Left kidney (tissue), 2 donors: ENCODE measurements around the gene HES1. TPM values are rescaled to one million over a fixed set of nuclear protein-coding genes. Genes with fewer than 3 reads are reported as not detected.
"Not testable (repeated sequence)": the region's sequence is repeated elsewhere in the genome, so short reads cannot be mapped to it uniquely, and the experiment has no call there.

Experiments used
- DNase-seq: peaks from one replicate; pipeline ENCODE4 v3.0.0-alpha.2; 2013
- polyA plus RNA-seq: library from polyadenylated mRNA; unstranded; fragments of 120-200 nt; gene quantifications from one replicate; pipeline ENCODE4 v1.2.1, GENCODE V29; 2013; ENCODE audit not compliant: insufficient read length

Gene HES1
- polyA plus RNA-seq, 1 donor: 65.2 TPM

DNA sequence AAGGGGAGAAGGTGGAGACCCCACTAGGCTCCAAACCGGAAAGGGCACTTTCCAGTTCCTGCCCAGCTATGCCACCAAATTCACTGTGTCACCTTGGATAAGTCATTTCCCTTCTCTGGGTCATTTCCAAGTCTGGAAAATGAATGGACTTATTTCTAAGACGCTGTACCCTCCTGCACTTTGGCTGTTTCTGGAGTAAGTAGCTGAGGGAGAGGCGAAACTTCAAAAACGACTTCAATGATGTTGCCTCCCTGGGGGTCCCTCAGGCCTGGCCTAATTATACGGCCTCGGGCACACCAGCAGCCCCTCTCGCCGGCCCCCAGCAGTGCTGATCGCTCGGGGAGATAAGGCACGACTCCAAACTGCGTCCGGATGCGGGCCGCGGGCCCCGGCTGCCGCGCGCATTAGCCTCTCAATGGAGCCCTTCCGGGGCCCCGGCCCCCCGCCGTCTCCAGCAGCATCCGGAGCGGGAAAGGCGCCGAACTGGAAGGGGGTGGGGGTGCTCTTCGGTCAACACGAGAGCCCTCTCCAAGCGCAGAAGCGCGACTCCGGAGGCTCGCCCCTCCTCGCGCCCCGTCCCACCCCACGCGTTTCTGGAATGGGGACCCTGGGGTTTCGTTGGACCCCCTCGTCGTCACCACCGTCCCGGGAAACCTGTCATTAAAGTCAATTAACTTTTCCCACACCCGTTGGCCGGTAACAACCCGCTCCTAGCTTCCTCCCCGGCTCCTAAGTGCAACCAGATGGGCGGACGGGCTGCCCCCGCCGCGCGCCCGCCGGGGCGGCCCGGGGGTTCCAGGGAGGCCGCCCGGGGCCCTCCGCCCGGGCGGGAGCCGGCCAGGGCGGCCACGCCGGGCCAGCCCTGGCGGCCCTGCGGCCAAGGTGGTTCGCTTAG, 4.8 kb downstream of the HES1 start:
- DNase-seq: no peak

GRCh38 chr3:194141415-194142155, 5.6 kb downstream of the HES1 start:
- DNase-seq: peak; percentile 80

DNA sequence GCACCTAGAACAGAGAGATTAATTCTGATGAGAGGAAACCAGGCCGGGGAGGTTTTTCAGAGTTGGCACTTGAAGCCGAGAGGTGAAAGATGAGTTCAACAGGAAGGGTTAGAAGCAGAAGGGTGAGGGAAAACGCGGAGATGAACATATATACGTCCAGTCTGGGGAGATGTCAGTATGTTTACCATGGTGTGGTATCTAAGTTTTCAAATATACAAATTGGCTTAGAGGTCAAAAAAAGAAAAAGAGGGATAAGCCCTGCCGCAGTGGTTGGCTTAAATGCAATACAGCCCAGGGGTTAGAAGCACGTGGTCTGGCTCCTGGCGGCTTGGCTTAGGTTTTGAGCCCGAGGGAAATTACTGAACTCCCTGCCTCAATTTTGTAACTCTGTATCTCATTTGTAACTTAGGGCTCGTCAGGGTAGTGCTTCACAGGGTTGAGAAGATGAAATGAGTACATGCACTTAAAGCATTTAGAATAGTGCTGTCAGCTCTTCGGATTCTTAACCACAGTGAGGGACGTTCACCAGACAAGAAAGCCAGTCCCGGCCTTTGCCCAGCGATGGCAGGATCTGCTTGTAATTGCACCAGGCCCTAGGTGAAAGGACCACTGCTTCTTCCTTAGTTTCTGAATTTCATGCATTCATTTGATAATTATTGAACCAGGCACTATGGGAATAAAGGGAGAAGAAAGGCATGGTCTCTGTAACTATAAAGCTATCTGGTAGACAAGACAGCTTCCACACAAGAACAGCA, 6.4 kb downstream of the HES1 start:
- DNase-seq: no peak

DNA sequence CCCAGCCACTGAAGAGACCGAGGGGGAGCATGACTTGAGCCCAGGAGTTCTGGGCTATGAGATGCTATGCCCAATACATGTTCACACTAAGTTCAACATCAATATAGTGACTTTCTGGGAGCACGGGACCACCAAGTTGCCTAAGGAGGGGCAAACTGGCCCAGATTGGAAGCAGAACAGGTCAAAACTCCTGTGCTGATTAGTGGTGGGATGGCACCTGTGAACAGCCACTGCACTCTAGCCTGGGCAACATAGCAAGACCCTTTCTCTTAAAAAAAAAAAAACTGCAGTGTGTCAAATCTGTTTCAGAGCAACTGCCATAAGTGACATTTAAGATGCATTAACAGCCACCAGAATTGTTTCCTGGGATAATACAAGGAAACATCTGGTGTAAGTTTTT, 9.8 kb downstream of the HES1 start:
- no peak for DNase-seq

- no peak for DNase-seq
Measured at GRCh38 chr3:194147679-194148078, 11.7 kb downstream of the HES1 start.

- no peak for DNase-seq
Measured at GRCh38 chr3:194148383-194148782, 12.4 kb downstream of the HES1 start.

DNA sequence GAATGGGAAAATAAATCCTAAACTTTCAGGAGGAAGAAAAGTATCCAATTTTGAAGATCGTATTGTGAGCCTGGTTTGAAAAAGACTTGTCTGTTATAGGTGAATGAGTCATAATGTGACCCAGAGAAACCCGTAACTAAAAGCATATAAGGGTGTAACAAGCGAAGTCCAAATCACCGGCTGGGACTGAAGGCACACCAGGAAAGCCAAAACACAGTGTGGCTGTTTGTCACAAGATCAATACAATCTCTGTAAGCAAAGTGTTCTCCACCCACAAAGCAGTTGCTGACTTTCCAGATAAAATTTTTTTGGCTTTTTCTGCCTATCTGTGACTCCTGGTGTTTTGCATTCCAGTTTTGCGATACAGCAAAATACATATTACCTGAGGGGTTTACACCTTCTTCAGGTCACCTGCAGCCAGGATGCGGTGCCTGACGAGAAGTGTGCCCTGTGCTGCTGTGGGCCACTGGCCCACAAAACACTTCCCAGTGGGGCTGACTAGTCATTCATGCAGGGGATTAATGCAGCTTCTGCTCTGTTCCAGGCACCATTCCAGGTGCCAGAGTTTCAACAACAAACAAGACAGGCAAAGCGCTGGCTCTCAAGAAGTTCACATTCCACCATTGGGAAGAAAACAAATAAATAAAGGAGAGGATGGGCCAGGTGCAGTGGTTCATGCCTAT, 14.4 kb downstream of the HES1 start:
- no peak for DNase-seq

- DNase-seq: not testable (repeated sequence)
Measured at GRCh38 chr3:194150935-194151302, 15.0 kb downstream of the HES1 start.

DNA sequence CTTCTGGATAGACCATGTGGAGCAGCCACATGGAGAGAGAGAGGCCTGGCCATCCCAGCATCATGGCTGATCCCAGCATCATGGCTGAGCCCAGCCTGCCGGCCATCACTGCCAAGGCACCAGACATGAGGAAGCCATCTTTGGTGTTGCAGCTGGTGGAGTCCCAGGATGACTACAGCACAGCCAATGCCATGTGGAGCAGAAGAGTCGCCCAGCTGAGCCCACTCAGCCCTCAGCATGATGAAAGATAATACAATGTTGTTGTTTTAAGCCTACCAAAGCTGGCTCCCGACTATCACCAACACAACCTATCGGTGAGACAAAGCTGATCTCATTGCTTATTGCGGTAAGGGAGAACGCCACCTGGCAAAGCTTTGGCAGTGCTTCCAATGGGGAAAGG, 18.4 kb downstream of the HES1 start:
- DNase-seq: no peak

- no peak for DNase-seq
Measured at GRCh38 chr3:194156095-194156494, 20.1 kb downstream of the HES1 start.

GRCh38 chr3:194158942-194159439, 23.0 kb downstream of the HES1 start:
- DNase-seq: no peak

GRCh38 chr3:194160158-194160557, 24.2 kb downstream of the HES1 start:
- DNase-seq: no peak

DNA sequence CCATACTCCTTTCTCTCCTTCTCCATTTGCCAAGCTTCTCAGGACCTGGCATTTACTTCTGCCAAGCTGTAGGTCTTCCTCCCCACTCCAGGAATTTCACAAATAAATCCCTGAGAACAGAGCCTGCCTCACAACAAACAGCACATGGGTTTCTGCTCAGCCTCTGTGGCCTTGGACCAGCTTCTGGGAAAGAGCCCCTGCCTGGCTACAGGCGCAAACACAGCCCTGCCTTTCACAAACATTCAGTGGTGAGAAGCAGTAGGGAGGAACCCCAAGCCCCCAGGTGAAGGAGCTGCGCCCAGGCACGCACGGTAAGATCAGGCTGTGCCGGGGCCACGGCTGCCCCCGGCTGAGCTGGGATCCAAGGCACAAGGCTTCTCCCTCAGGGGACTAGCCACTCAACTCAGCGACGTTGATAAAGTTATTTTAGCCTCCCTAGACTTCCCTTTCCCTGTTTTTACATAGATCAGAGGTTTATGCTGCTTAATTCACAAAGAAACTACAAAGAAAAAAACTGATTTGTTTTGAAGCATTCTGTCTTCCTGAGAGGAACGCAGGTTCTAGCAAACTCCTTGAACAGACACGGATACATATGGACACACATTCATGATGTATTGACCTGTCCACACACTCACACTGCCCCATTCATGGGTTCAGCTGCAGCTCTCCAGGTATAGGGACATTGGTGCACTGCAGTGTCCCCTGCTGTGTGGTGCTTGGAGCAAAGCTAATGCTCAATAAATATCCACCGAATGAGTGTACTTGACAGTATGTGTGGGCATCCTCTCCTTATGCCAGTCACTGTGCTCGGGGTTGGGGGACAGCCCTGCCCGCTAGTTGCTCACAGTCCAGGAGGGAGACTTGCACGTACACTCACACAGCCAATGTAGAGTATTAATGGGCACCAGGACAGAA, 25.4 kb downstream of the HES1 start:
- no peak for DNase-seq

DNA sequence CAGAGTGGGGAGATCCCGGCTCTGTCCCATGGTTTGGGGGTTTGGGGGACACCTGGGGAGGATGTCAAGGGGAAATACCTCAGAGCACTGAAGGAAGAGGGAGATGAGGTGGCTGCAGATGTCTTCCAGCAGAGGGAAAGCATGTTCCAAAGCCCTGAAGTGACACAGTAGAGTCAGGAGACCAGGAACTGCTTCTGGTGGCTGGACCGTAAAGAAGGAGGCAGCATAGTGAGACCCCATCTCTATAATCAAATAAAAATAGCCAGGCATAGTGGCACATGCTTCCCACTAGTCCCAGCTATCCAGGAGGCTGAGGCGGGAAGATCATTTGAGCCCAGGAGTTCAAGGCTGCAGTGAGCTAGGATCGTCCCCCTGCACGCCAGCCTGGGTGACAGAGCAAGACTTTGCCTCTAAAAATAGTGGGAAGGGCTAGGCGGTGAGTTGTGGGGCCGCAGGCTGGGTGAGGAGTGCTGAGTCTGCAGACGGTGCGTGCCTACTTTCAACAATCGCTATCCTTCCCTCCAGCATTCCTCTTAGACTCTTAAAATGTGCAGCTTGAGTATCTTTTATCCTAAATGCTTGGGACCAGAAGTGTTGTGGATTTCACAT, 26.2 kb downstream of the HES1 start:
- no peak for DNase-seq

DNA sequence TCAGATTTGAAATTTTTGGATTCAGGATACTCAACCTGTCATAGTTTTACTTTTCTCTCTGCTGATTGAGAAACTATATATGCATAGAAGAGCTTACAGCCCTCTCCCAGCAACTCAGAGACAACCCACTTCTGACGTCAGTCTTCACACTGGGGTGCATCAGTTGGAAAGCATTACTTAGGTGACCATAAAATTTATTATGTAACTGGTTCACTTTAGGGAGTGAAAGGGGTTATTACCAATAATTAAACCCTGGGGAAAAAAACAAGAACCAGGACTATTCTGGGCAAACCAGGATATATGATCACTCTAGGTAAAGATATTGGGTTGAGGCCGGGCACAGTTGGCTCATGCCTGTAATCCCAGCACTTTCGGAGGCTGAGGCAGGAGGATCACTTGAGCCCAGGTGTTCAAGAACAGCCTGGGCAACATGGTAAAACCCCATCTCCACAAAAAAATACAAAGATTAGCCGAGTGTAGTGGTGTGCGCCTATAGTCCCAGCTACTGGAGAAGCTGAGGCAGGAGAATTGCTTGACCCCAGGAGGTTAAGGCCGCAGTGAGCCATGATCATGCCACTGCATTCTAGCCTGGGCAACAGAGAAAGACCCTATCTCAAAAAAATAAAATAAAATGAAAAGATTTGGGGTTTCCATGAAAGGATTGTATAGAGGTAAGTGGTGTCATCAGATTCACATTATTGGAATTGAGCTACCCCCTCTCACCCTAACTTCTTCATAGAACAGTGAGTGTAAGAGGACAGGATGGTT, 27.1 kb downstream of the HES1 start:
- no peak for DNase-seq

DNA sequence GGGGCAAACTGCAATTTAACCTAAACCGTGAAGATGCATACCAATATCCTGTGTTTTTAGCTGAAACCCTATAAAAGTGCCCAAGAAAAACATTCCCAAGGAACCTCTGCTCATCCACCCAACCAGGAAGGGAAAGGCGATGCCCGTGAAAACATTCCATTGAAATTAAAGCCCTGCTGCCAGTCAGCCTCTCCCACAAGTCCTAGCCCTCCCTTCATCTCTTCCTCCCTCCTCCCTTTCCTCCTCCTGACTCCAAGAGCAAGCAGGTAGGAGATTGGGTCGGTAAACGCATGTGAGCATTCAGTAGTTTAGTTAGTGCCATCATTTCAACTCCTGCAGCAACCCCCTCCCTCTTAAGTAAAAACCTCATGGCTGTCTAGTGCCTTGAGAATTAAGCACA, 27.7 kb downstream of the HES1 start:
- no peak for DNase-seq

GRCh38 chr3:194164861-194165260, 28.9 kb downstream of the HES1 start:
- DNase-seq: no peak

DNA sequence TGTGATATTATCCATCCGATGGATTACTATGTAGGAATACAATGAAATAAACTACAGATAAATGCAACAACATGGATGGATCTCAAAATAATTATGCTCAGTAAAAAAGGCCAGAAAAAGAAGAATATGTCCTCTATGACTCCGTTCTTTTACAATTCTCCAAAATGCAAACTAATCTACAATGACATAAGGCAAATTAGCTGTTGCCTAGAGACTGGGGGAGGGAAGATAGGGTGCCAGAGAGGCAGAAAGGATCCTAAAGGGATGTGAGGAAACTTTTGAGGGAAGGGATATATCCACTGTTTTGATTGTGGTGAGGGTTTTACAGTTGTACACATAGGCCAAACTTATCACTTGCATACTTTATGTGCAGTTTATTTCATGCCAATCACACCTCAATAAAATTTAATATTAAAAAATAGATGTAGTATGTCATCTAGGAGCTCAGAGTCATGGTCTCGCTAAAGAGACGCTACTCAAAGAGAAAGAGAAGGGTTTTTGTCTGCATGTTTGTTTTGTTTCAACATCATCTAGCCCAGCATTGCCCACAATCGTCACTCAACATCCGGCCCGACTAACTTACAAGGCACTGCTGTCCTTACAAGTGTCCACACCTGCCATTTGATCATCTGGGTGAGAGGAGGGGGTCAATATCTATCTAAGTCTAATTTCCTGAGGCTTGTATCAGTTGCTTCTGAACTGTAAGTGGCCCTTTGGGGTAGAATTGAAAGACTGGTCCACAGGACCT, 29.5 kb downstream of the HES1 start:
- DNase-seq: no peak
